GM23248 (cell line): ENCODE data around the gene FYB1.

Experiments
- EZH2 ChIP-seq: fragments of 200-600 bp; sonication (generic); IDR thresholded peaks from 2 replicates; pipeline ENCODE4 v1.6.1; 2018; ENCODE audit warnings: antibody characterized with exemption, mild to moderate bottlenecking; ENCODE audit not compliant: insufficient read depth, poor library complexity, severe bottlenecking
- EZH2phosphoT487 ChIP-seq: fragments of 200-600 bp; sonication (generic); IDR thresholded peaks from 2 replicates; pipeline ENCODE4 v1.6.1; 2018; ENCODE audit warnings: antibody characterized with exemption, moderate library complexity, mild to moderate bottlenecking, low read depth; ENCODE audit not compliant: insufficient read depth

DNA sequence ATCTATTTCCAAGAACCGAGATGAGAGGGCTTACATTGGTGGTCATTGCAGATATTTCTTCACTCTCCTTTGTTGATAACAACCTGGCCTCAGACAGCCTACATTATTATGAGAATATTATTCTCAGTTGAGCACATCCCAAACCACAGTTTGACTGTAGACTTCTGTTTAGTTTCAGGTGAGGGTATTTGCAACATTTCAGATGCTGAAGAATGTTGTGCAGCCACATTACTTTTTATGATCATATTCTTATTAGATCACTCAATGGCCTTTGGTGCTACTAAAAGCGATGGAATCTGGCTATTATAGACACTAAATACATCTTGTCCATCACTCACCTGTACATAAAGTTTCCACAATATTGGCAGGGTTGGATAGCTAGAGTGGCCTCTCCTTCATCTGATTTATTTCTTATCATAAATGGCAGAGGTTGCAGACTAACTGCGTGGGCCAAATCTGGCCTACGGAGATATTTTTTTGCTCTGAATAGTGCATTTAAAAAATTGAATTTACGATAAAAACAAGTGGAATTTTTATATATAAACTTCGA, 119.0 kb downstream of the FYB1 start:
- TF ChIP-seq EZH2 (no peak), EZH2phosphoT487 (no peak)
